Neutrophil (primary cell): ENCODE data around the gene MVD.

Experiments
- H3K27ac ChIP-seq: fragments of 200-600 bp; sonication (generic); 2 replicates; pipeline ENCODE4 v1.5.1; 2016; ENCODE audit warnings: mild to moderate bottlenecking, moderate library complexity
- H3K27me3 ChIP-seq: fragments of 200-600 bp; sonication (generic); 2 replicates; pipeline ENCODE4 v1.6.0; 2016; ENCODE audit warnings: mild to moderate bottlenecking
- H3K36me3 ChIP-seq: fragments of 200-600 bp; sonication (generic); 2 replicates; pipeline ENCODE4 v1.5.1; 2017
- H3K4me1 ChIP-seq, 2 experiments: fragments of 200-600 bp in 1 of 2; sonication (generic) in 1 of 2; 1 replicate in 1 of 2; 2 replicates in 1 of 2; pipeline versions ENCODE4 v1.5.1 to v1.6.1; 2013 to 2016; ENCODE audit warnings: low read depth in 1 of 2, low read length in 1 of 2, mild to moderate bottlenecking in 1 of 2, moderate library complexity in 1 of 2; ENCODE audit not compliant: control insufficient read depth in 1 of 2, insufficient read depth in 1 of 2
- H3K4me3 ChIP-seq, 2 experiments: fragments of 200-600 bp in 1 of 2; sonication (generic) in 1 of 2; 1 replicate in 1 of 2; 2 replicates in 1 of 2; pipeline ENCODE4 v1.5.1; 2013 to 2016; ENCODE audit warnings: low read depth in 1 of 2, low read length in 1 of 2, mild to moderate bottlenecking in 1 of 2, moderate library complexity in 1 of 2
- H3K9me3 ChIP-seq: fragments of 200-600 bp; sonication (generic); 2 replicates; pipeline ENCODE4 v1.5.1; 2016
- TF ChIP-seq, protein P1 (sequence below): fragments of 200-600 bp; sonication (generic); IDR thresholded peaks from 2 replicates; pipeline ENCODE4 v1.5.1; 2016; ENCODE audit warnings: antibody characterized with exemption

MVD gene

GRCh38 chr16:88681084-88681680 lies 18.3 kb upstream of the MVD start:
- Histone ChIP-seq H3K4me1 (peaks cover 52 to 56% of the 10 kb centered on the region in 2 experiments), H3K9me3 (no peaks in the 10 kb centered on the region), H3K4me3 (peak overlapping the region; percentile 37 to 57), H3K27me3 (no peaks in the 10 kb centered on the region), H3K27ac (peak overlapping the region; percentile 89), H3K36me3 (peaks cover 49% of the 10 kb centered on the region)
- TF ChIP-seq, protein P1, sequence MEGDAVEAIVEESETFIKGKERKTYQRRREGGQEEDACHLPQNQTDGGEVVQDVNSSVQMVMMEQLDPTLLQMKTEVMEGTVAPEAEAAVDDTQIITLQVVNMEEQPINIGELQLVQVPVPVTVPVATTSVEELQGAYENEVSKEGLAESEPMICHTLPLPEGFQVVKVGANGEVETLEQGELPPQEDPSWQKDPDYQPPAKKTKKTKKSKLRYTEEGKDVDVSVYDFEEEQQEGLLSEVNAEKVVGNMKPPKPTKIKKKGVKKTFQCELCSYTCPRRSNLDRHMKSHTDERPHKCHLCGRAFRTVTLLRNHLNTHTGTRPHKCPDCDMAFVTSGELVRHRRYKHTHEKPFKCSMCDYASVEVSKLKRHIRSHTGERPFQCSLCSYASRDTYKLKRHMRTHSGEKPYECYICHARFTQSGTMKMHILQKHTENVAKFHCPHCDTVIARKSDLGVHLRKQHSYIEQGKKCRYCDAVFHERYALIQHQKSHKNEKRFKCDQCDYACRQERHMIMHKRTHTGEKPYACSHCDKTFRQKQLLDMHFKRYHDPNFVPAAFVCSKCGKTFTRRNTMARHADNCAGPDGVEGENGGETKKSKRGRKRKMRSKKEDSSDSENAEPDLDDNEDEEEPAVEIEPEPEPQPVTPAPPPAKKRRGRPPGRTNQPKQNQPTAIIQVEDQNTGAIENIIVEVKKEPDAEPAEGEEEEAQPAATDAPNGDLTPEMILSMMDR = peak; percentile 57

- no peaks in the 10 kb centered on the region for H3K27me3 ChIP-seq
- peaks cover 51% of the 10 kb centered on the region in 2 experiments for H3K4me1 ChIP-seq
- peak overlapping the region; percentile 89 for H3K27ac ChIP-seq
Observed at GRCh38 chr16:88680554-88681083, 17.7 kb upstream of the MVD start.

DNA sequence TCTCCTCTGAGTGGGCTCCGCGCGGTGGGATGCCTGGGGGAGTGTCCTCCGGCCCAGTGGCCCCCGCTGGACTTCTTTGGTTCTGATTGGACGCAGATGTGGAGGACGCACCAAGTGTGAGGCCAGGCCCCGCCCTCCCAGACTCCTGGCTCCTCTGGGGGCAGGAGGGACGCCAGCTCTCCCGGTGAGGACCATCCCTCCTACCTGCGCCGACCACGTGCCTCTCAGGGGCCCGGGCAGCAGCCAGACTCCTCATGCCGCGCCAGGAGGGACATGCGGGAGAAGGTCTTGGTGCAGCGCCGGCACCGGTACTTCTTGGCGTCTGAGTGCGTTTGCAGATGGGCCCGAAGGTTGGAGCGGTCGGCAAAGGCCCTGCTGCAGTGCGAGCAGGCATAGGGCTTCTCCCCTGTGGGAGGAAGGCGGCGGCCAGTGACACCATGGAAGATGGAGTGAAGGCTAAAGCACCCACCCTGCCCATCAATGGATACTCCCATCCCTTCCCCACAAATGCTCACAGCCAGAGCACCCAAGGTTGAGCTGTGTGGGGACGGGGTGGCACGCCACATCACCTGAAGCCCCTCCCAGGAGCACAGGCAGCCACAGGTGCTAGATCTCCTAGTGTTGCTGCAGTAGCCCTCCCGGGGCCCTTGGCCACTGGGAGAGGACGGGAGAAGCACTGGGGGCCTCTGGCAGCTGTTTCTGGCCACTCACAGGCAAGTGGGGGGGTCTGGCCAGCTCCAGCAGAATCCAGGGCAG lies 15.5 kb upstream of the MVD start:
- Histone ChIP-seq H3K4me3 (no peak overlapping the region), H3K9me3 (no peaks in the 10 kb centered on the region), H3K27ac (no peak overlapping the region), H3K4me1 (peaks cover 30% of the 10 kb centered on the region in 2 experiments), H3K27me3 (no peaks in the 10 kb centered on the region), H3K36me3 (peaks cover 73% of the 10 kb centered on the region)
- TF ChIP-seq, protein P1 = no peak

More at GRCh38 chr16:88680554-88681083, 17.7 kb upstream of the MVD start:
- H3K9me3 ChIP-seq = no peaks in the 10 kb centered on the region
- TF ChIP-seq, protein P1 = no peak
- H3K4me3 ChIP-seq = peak overlapping the region in 1 of 2 experiments; percentile 57
- H3K36me3 ChIP-seq = peaks cover 55% of the 10 kb centered on the region

- Histone ChIP-seq H3K27me3 (no peaks in the 10 kb centered on the region), H3K4me1 (peaks cover 26 to 30% of the 10 kb centered on the region in 2 experiments), H3K36me3 (peaks cover 76% of the 10 kb centered on the region), H3K9me3 (no peaks in the 10 kb centered on the region), H3K4me3 (no peak overlapping the region), H3K27ac (no peak overlapping the region)
- TF ChIP-seq, protein P1 = no peak
Observed at GRCh38 chr16:88677721-88678120, 14.8 kb upstream of the MVD start.

DNA sequence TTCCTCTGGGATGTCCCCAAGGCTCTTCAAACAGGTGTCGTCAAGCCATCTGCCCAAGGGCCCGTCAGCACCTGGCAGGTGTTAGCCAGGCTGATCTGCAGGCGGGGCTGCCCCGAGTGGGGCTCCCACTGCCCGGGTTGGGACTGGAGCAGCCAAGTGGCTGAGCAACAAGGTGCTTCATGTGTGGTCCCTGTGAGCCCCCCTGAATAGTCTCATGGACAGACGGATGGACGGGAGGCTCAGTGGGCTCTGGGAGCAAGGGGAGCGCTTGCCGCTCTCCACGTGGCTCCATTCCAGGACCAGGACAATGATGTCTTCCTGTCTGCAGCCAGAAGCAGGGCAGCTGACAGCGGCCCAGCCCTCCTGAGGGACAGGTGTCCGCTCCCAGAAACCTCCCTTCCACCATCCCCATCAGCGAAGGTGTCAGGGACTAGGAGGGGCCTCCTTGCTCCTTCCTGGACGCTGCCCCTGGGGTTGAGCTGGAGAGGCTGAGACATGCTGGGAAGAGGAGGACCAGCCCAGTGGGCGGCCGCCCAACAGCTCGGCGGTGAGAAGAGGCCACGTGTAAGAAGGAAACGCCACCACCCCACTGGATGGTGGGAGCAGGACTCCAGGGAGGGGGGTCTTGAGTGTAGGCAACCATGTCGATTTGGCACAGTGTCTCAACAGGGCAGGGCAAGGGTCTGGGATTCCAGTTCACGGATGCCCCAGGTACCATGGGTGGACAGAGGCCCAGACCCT lies 13.8 kb upstream of the MVD start:
- peaks cover 75% of the 10 kb centered on the region for H3K36me3 ChIP-seq
- no peak overlapping the region for H3K27ac ChIP-seq
- H3K4me3 ChIP-seq = no peak overlapping the region
- H3K4me1 ChIP-seq = peaks cover 15 to 19% of the 10 kb centered on the region in 2 experiments
- H3K9me3 ChIP-seq = no peaks in the 10 kb centered on the region
- no peaks in the 10 kb centered on the region for H3K27me3 ChIP-seq
- TF ChIP-seq, protein P1 = no peak
